HG02623 (cell line): ENCODE measurements around the gene KCNMB2.

Experiments
- ATAC-seq: cut with Tn5 transposase; IDR thresholded peaks from one replicate; pipeline ENCODE4 v1.9.1; 2021; ENCODE audit warnings: moderate library complexity; ENCODE audit not compliant: unreplicated experiment

The KCNMB2 gene

GRCh38 chr3:178685591-178685906 lies 149.3 kb downstream of the KCNMB2 start:
- no peak for ATAC-seq

- no peak for ATAC-seq
These were observed 150.6 kb downstream of the KCNMB2 start for GRCh38 chr3:178686826-178687225.

- no peak for ATAC-seq
These were observed 154.3 kb downstream of the KCNMB2 start for GRCh38 chr3:178690571-178690970.

- ATAC-seq, result no peak
These were observed 163.1 kb downstream of the KCNMB2 start for GRCh38 chr3:178699364-178699763.

- no peak for ATAC-seq
These were observed 163.6 kb downstream of the KCNMB2 start for GRCh38 chr3:178699810-178700209.

GRCh38 chr3:178703268-178703975 lies 167.2 kb downstream of the KCNMB2 start:
- ATAC-seq, result no peak

GRCh38 chr3:178705925-178706324 lies 169.7 kb downstream of the KCNMB2 start:
- ATAC-seq, result no peak

GRCh38 chr3:178706411-178706810 lies 170.2 kb downstream of the KCNMB2 start:
- no peak for ATAC-seq

- ATAC-seq, result no peak
These were observed 171.2 kb downstream of the KCNMB2 start for GRCh38 chr3:178707311-178708031.

- no peak for ATAC-seq
These were observed 172.8 kb downstream of the KCNMB2 start for GRCh38 chr3:178709051-178709450.

GRCh38 chr3:178711753-178712152 lies 175.5 kb downstream of the KCNMB2 start:
- no peak for ATAC-seq

- ATAC-seq, result no peak
These were observed 176.0 kb downstream of the KCNMB2 start for GRCh38 chr3:178712247-178712646.

- ATAC-seq, result no peak
These were observed 178.9 kb downstream of the KCNMB2 start for GRCh38 chr3:178714925-178715832.

- ATAC-seq, result no peak
These were observed 182.9 kb downstream of the KCNMB2 start for GRCh38 chr3:178718995-178719635.

- no peak for ATAC-seq
These were observed 196.6 kb downstream of the KCNMB2 start for GRCh38 chr3:178732824-178733223.

- ATAC-seq, result no peak
These were observed 198.9 kb downstream of the KCNMB2 start for GRCh38 chr3:178735032-178735674.

- ATAC-seq, result no peak
These were observed 200.1 kb downstream of the KCNMB2 start for GRCh38 chr3:178736300-178736699.

- no peak for ATAC-seq
These were observed 203.5 kb downstream of the KCNMB2 start for GRCh38 chr3:178739720-178740119.

- no peak for ATAC-seq
These were observed 204.8 kb downstream of the KCNMB2 start for GRCh38 chr3:178741020-178741419.

GRCh38 chr3:178743297-178743696 lies 207.1 kb downstream of the KCNMB2 start:
- no peak for ATAC-seq
